Ovary (tissue), 9 donors: ENCODE data around the gene ACTBL2. TPM values are rescaled to one million over a fixed set of nuclear protein-coding genes. Genes with fewer than 3 reads are reported as not detected.

Source experiments
- DNase-seq, 5 donors: peaks; one replicate each; pipeline ENCODE4 v3.0.0-alpha.2; 2019 to 2020
- H3K27ac ChIP-seq, 2 donors: fragments of 200-600 bp; one replicate each; pipeline versions ENCODE4 v1.5.1 to v1.8.0; 2019 to 2022
- H3K27me3 ChIP-seq: fragments of 200-600 bp; one replicate; pipeline ENCODE4 v1.8.0; 2022
- H3K36me3 ChIP-seq: fragments of 200-600 bp; sonication (generic); one replicate; pipeline ENCODE4 v1.5.1; 2019
- H3K4me1 ChIP-seq: one replicate; pipeline ENCODE4 v1.8.1; 2013; ENCODE audit warnings: mild to moderate bottlenecking, moderate library complexity; ENCODE audit not compliant: insufficient read depth
- H3K4me3 ChIP-seq: fragments of 200-600 bp; sonication (generic); one replicate; pipeline ENCODE4 v1.5.1; 2017
- H3K9me3 ChIP-seq, 2 donors: fragments of 200-600 bp in 1 of 2; sonication (generic) in 1 of 2; one replicate each; pipeline versions ENCODE4 v1.5.1 to v1.8.1; 2013 to 2019; ENCODE audit warnings: mild to moderate bottlenecking in 1 of 2, moderate library complexity in 1 of 2
- CTCF ChIP-seq, 3 donors: fragments of 450-650 bp in 2 of 3; fragments of 200-600 bp in 1 of 3; IDR thresholded peaks; one replicate each; pipeline versions ENCODE4 v1.5.1 to v1.8.0; 2016 to 2022; ENCODE audit warnings: antibody characterized with exemption in 3 of 3, mild to moderate bottlenecking in 1 of 3
- EP300 ChIP-seq: sonication (generic); formaldehyde crosslinking; IDR thresholded peaks from one replicate; pipeline ENCODE4 v1.6.1; 2017; ENCODE audit warnings: antibody characterized with exemption
- POLR2A ChIP-seq: fragments of 450-650 bp; IDR thresholded peaks from one replicate; pipeline ENCODE4 v1.6.1; 2017; ENCODE audit warnings: antibody characterized with exemption, mild to moderate bottlenecking, moderate library complexity
- WGBS, 3 donors: extraction: QIAGEN DNeasy Blood & Tissue Kit in 1 of 3; methylation state at CpG; one replicate each; pipeline versions ENCODE4 v1.1.5 to v1.1.7; 2013 to 2017; 5-methylcytosine and 5-hydroxymethylcytosine counted together
- intact Hi-C, 4 donors: fragments of 100-400 bp; cut with DNase I; formaldehyde crosslinking; loops; one replicate each; pipeline versions ENCODE4 v1.11.0 to v1.15.1; 2022 to 2023
- polyA plus RNA-seq, 2 donors: library from polyadenylated mRNA; stranded (reverse); fragments of 200-250 nt in 1 of 2; fragments of 350-450 nt in 1 of 2; fragmentation: Illumina TruSeq in 1 of 2; extraction: RNeasy Lipid Tissue Mini Kit (QIAGEN cat#74804) in 1 of 2; gene quantifications; one replicate each; pipeline ENCODE4 v1.2.3, GENCODE V29; 2013 to 2014
- total RNA-seq, 7 donors: library from RNA; depleted of rRNA in 2 of 7; stranded (reverse); fragments of >200 nt in 2 of 7; fragmentation: NEBNext Ultra II Directional in 3 of 7; extraction: Animal tissue kit (Norgen Biotek cat#: 25700) in 3 of 7; gene quantifications; one replicate each; pipeline versions ENCODE4 v1.1.0 to v1.2.4, GENCODE V29; 2016 to 2023
- donor health status: DM: no; HTN: no; CAD: no; lungs with moderate emphysema.
- donor health status: DM: no; HTN: no; CAD: no.
- donor health status: Bipolar disorder and iron deficiency.
- donor health status: DM: yes; HTN: yes; CAD: no.
- donor health status: DM: no; HTN: no; CAD: no.
- donor health status: DM: yes; HTN: yes; CAD: no.

ACTBL2 gene
- total and polyA plus RNA-seq, 9 donors = 0.23 TPM; not detected in 8

- no peak for DNase-seq
- Histone ChIP-seq H3K36me3 (no peaks in the 10 kb centered on the region), H3K9me3 (no peaks in the 10 kb centered on the region), H3K4me3 (no peak overlapping the region), H3K4me1 (peaks cover 22% of the 10 kb centered on the region), H3K27ac (no peak overlapping the region), H3K27me3 (no peaks in the 10 kb centered on the region)
- intact Hi-C loops = loop anchor here in 1 of 4 donors (10.0 kb wide), 1 partner anchor 46 kb away; no protein-coding TSS in a partner anchor
- 37 to 44% (median 39%) methylated on average over 4 of the region's 4 CpGs for WGBS, 3 donors
- TF ChIP-seq CTCF (IDR thresholded peaks at IDR 0.05) (no peak), POLR2A (no peak), EP300 (no peak)
Observed at GRCh38 chr5:57450991-57451876, 31.4 kb downstream of the ACTBL2 start.

- Histone ChIP-seq H3K4me3 (no peak overlapping the region), H3K9me3 (no peaks in the 10 kb centered on the region), H3K27me3 (no peaks in the 10 kb centered on the region), H3K27ac (no peak overlapping the region), H3K4me1 (peaks cover 18% of the 10 kb centered on the region), H3K36me3 (no peaks in the 10 kb centered on the region)
- 87 to 96% (median 95%) methylated on average over 1 of the region's 1 CpG for WGBS, 3 donors
- intact Hi-C loops = no loop called here
- DNase-seq = no peak
- TF ChIP-seq CTCF (IDR thresholded peaks at IDR 0.05) = no peak
- no peak for TF ChIP-seq EP300
- no peak for TF ChIP-seq POLR2A
Observed at GRCh38 chr5:57448751-57449150, 33.9 kb downstream of the ACTBL2 start.

GRCh38 chr5:57448287-57448686 is 34.3 kb downstream of the ACTBL2 start:
- no peaks in the 10 kb centered on the region for H3K9me3 ChIP-seq
- H3K36me3 ChIP-seq = no peaks in the 10 kb centered on the region
- no peaks in the 10 kb centered on the region for H3K27me3 ChIP-seq
- intact Hi-C loops = no loop called here
- no peak overlapping the region for H3K4me3 ChIP-seq
- no peak for DNase-seq
- H3K4me1 ChIP-seq = peaks cover 16% of the 10 kb centered on the region
- no peak overlapping the region for H3K27ac ChIP-seq
- no peak for TF ChIP-seq EP300
- no peak for TF ChIP-seq CTCF (IDR thresholded peaks at IDR 0.05)
- TF ChIP-seq POLR2A = no peak
- WGBS, 3 donors = 83 to 87% (median 86%) methylated on average over 4 of the region's 4 CpGs

GRCh38 chr5:57447658-57448057 is 35.0 kb downstream of the ACTBL2 start:
- intact Hi-C loops = no loop called here
- TF ChIP-seq EP300 (no peak), POLR2A (no peak), CTCF (IDR thresholded peaks at IDR 0.05) (no peak)

More at GRCh38 chr5:57447658-57448057, 35.0 kb downstream of the ACTBL2 start:
- Histone ChIP-seq H3K27ac (no peak overlapping the region), H3K36me3 (no peaks in the 10 kb centered on the region), H3K27me3 (no peaks in the 10 kb centered on the region), H3K4me1 (peaks cover 16% of the 10 kb centered on the region), H3K4me3 (no peak overlapping the region), H3K9me3 (no peaks in the 10 kb centered on the region)
- DNase-seq = no peak
